Measurements from ENCODE around the gene CRHR1.

CRHR1 gene

GRCh38 chr17:45819632-45820031 is 35.5 kb downstream of the CRHR1 start:
- no peak overlapping the region for H3K4me3 ChIP-seq (ENCODE audit: low read depth, low read length)
- TF ChIP-seq CTCF (IDR thresholded peaks at IDR 0.05; ENCODE audit: low read depth, low read length) (no peak), MYC (IDR thresholded peaks at IDR 0.05; ENCODE audit: low read depth, low read length) (no peak), POLR2A (IDR thresholded peaks at IDR 0.05; ENCODE audit: extremely low read depth, insufficient read length) (no peak), MAX (IDR thresholded peaks at IDR 0.05; ENCODE audit: low read depth, low read length) (no peak)
- DNase-seq (ENCODE audit: low read depth): no peak

GRCh38 chr17:45820052-45820780 is 36.1 kb downstream of the CRHR1 start:
- TF ChIP-seq POLR2A (IDR thresholded peaks at IDR 0.05; ENCODE audit: extremely low read depth, insufficient read length): no peak
- TF ChIP-seq MYC (IDR thresholded peaks at IDR 0.05; ENCODE audit: low read depth, low read length): no peak
- no peak for DNase-seq (ENCODE audit: low read depth)
- no peak overlapping the region for H3K4me3 ChIP-seq (ENCODE audit: low read depth, low read length)

GRCh38 chr17:45821147-45821546 is 37.0 kb downstream of the CRHR1 start:
- DNase-seq (ENCODE audit: low read depth): no peak
- no peak for TF ChIP-seq POLR2A (IDR thresholded peaks at IDR 0.05; ENCODE audit: extremely low read depth, insufficient read length)
- no peak for TF ChIP-seq MAX (IDR thresholded peaks at IDR 0.05; ENCODE audit: low read depth, low read length)
- no peak for TF ChIP-seq CTCF (IDR thresholded peaks at IDR 0.05; ENCODE audit: low read depth, low read length)
- TF ChIP-seq MYC (IDR thresholded peaks at IDR 0.05; ENCODE audit: low read depth, low read length): no peak
- H3K4me3 ChIP-seq (ENCODE audit: low read depth, low read length): no peak overlapping the region

GRCh38 chr17:45823598-45823997 is 39.5 kb downstream of the CRHR1 start:
- H3K4me3 ChIP-seq (ENCODE audit: low read depth, low read length): no peak overlapping the region
- DNase-seq (ENCODE audit: low read depth): no peak
- TF ChIP-seq MAX (IDR thresholded peaks at IDR 0.05; ENCODE audit: low read depth, low read length) (no peak), POLR2A (IDR thresholded peaks at IDR 0.05; ENCODE audit: extremely low read depth, insufficient read length) (no peak), CTCF (IDR thresholded peaks at IDR 0.05; ENCODE audit: low read depth, low read length) (no peak), MYC (IDR thresholded peaks at IDR 0.05; ENCODE audit: low read depth, low read length) (no peak)

GRCh38 chr17:45824475-45824874 is 40.4 kb downstream of the CRHR1 start:
- DNase-seq (ENCODE audit: low read depth): no peak
- no peak overlapping the region for H3K4me3 ChIP-seq (ENCODE audit: low read depth, low read length)
- no peak for TF ChIP-seq CTCF (IDR thresholded peaks at IDR 0.05; ENCODE audit: low read depth, low read length)
- no peak for TF ChIP-seq MYC (IDR thresholded peaks at IDR 0.05; ENCODE audit: low read depth, low read length)
- no peak for TF ChIP-seq MAX (IDR thresholded peaks at IDR 0.05; ENCODE audit: low read depth, low read length)
- TF ChIP-seq POLR2A (IDR thresholded peaks at IDR 0.05; ENCODE audit: extremely low read depth, insufficient read length): no peak

- TF ChIP-seq CTCF (IDR thresholded peaks at IDR 0.05; ENCODE audit: low read depth, low read length) (no peak), MYC (IDR thresholded peaks at IDR 0.05; ENCODE audit: low read depth, low read length) (no peak), MAX (IDR thresholded peaks at IDR 0.05; ENCODE audit: low read depth, low read length) (no peak), POLR2A (IDR thresholded peaks at IDR 0.05; ENCODE audit: extremely low read depth, insufficient read length) (no peak)
- DNase-seq (ENCODE audit: low read depth): no peak
- no peak overlapping the region for H3K4me3 ChIP-seq (ENCODE audit: low read depth, low read length)
These were observed 40.9 kb downstream of the CRHR1 start for GRCh38 chr17:45824901-45825492.
